ENCODE data around the gene IFITM10. TPM values are rescaled to one million over a fixed set of nuclear protein-coding genes. Genes with fewer than 3 reads are reported as not detected.

IFITM10 gene
- total RNA-seq, 1 experiment from 2014 or later, result 0.59 TPM

- Mint-ChIP-seq H3K36me3 (ENCODE audit: insufficient read depth in 1 of 3, low read depth in 3 of 3) (peaks cover 0 to 4% (median 0%) of the 10 kb centered on the region in 3 experiments; a peak in 2 of 7 replicates), H3K27me3 (ENCODE audit: low read depth) (peaks cover 32% of the 10 kb centered on the region), H3K4me3 (no peak overlapping the region), H3K9me3 (peaks cover 4 to 9% of the 10 kb centered on the region in 2 experiments; a peak in 4 of 5 replicates), H3K4me1 (no peaks in the 10 kb centered on the region), H3K27ac (no peak overlapping the region)
- no peak overlapping the region for H2AK5ac ChIP-seq (ENCODE audit: insufficient read length, low read length)
- H2BK15ac ChIP-seq (ENCODE audit: low read depth, low read length), result no peak overlapping the region
- no peak overlapping the region for H3K18ac ChIP-seq (ENCODE audit: insufficient read length, low read depth, low read length)
- H3K27me3 ChIP-seq (ENCODE audit: insufficient read depth, low read length), result peaks cover 1% of the 10 kb centered on the region; the same call in 1 of the 2 replicates
- H4K91ac ChIP-seq (ENCODE audit: insufficient read length, low read depth, low read length), result no peak overlapping the region
- H3K27ac ChIP-seq (ENCODE audit: insufficient read length, low read depth, low read length), result no peak overlapping the region
- H4K5ac ChIP-seq (ENCODE audit: insufficient read length, low read depth, low read length), result no peak overlapping the region
- H3T11ph ChIP-seq (ENCODE audit: low read length), result no peak overlapping the region
- H2AFZ ChIP-seq (ENCODE audit: low read length), result no peak overlapping the region
- no peaks in the 10 kb centered on the region for H3K9me3 ChIP-seq (ENCODE audit: control insufficient read depth, low read depth, low read length)
- H3K4ac ChIP-seq (ENCODE audit: low read depth, low read length), result no peak overlapping the region
- H3K79me2 ChIP-seq (ENCODE audit: insufficient read depth, low read length), result no peaks in the 10 kb centered on the region
- no peak overlapping the region for H2BK20ac ChIP-seq (ENCODE audit: low read depth, low read length, poor library complexity, severe bottlenecking)
- no peak overlapping the region for H3K9ac ChIP-seq (ENCODE audit: extremely low read depth, insufficient read length, low read length)
- H3K4me1 ChIP-seq (ENCODE audit: insufficient read depth, low read length), result no peaks in the 10 kb centered on the region
- no peak overlapping the region for H2BK120ac ChIP-seq (ENCODE audit: low read depth, low read length, poor library complexity, severe bottlenecking)
- H3K14ac ChIP-seq (ENCODE audit: insufficient read depth, low read length), result no peak overlapping the region
- H2BK12ac ChIP-seq (ENCODE audit: insufficient read length, low read depth, low read length), result no peak overlapping the region
- no peak overlapping the region for H3K23ac ChIP-seq (ENCODE audit: insufficient read length, low read depth, low read length)
- no peak overlapping the region for H2BK5ac ChIP-seq (ENCODE audit: insufficient read length, low read length)
- no peaks in the 10 kb centered on the region for H3K23me2 ChIP-seq (ENCODE audit: insufficient read length, low read depth, low read length, poor library complexity, severe bottlenecking)
- TF ChIP-seq, protein P1, sequence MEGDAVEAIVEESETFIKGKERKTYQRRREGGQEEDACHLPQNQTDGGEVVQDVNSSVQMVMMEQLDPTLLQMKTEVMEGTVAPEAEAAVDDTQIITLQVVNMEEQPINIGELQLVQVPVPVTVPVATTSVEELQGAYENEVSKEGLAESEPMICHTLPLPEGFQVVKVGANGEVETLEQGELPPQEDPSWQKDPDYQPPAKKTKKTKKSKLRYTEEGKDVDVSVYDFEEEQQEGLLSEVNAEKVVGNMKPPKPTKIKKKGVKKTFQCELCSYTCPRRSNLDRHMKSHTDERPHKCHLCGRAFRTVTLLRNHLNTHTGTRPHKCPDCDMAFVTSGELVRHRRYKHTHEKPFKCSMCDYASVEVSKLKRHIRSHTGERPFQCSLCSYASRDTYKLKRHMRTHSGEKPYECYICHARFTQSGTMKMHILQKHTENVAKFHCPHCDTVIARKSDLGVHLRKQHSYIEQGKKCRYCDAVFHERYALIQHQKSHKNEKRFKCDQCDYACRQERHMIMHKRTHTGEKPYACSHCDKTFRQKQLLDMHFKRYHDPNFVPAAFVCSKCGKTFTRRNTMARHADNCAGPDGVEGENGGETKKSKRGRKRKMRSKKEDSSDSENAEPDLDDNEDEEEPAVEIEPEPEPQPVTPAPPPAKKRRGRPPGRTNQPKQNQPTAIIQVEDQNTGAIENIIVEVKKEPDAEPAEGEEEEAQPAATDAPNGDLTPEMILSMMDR (conservative IDR thresholded peaks at IDR 0.05), result no peak
- no peaks in the 10 kb centered on the region for H3K79me1 ChIP-seq (ENCODE audit: insufficient read depth, low read depth, low read length, poor library complexity, severe bottlenecking)
- no peak for DNase-seq
- H3K4me2 ChIP-seq (ENCODE audit: insufficient read depth, insufficient read length, low read length), result no peak overlapping the region
- peaks cover 14% of the 10 kb centered on the region for H4K20me1 ChIP-seq (ENCODE audit: control insufficient read depth, insufficient read depth, insufficient read length)
- 100% methylated on average over 2 of the region's 3 CpGs for WGBS (ENCODE audit: extremely low coverage, insufficient read length, low lambda C conversion rate)
- H4K8ac ChIP-seq (replicated peaks; ENCODE audit: insufficient read length, low read depth, low read length), result no peak overlapping the region
- H3K56ac ChIP-seq (ENCODE audit: insufficient read length, low read depth, low read length), result no peak overlapping the region
Measured at GRCh38 chr11:1742869-1743584, 7.4 kb downstream of the IFITM10 start.

All from H9 (cell line).